Mucosa of descending colon (tissue), 3 donors: ENCODE measurements around the gene PARP3. TPM values are rescaled to one million over a fixed set of nuclear protein-coding genes. Genes with fewer than 3 reads are reported as not detected.

Experiments
- ATAC-seq: fragments of 200-7000 bp; cut with Tn5 transposase; one replicate; pipeline ENCODE4 v1.9.1; 2020; ENCODE audit warnings: mild to moderate bottlenecking, moderate library complexity
- DNase-seq, 3 donors: peaks; one replicate each; pipeline ENCODE4 v3.0.0-alpha.2; 2020
- H3K36me3 ChIP-seq: fragments of 200-600 bp; one replicate; pipeline ENCODE4 v1.8.0; 2021; ENCODE audit warnings: low read depth, mild to moderate bottlenecking
- H3K4me1 ChIP-seq: fragments of 200-600 bp; one replicate; pipeline ENCODE4 v1.8.0; 2021; ENCODE audit warnings: low read depth, mild to moderate bottlenecking
- H3K4me3 ChIP-seq: fragments of 200-600 bp; one replicate; pipeline ENCODE4 v1.8.0; 2021; ENCODE audit warnings: mild to moderate bottlenecking
- H3K9me3 ChIP-seq: fragments of 200-600 bp; one replicate; pipeline ENCODE4 v1.8.0; 2021; ENCODE audit warnings: mild to moderate bottlenecking
- CTCF ChIP-seq: fragments of 200-600 bp; IDR thresholded peaks from one replicate; pipeline ENCODE4 v1.8.0; 2022; ENCODE audit warnings: antibody characterized with exemption, mild to moderate bottlenecking
- intact Hi-C, 2 donors: fragments of 100-400 bp; cut with DNase I in 1 of 2; cut with micrococcal nuclease in 1 of 2; formaldehyde crosslinking; loops; one replicate each; pipeline versions ENCODE4 v1.11.0 to v1.11.1; 2022; cut with DNase I, micrococcal nuclease
- total RNA-seq, 3 donors: library from RNA; stranded (reverse); fragmentation: NEBNext Ultra II Directional in 2 of 3; extraction: Animal tissue kit (Norgen Biotek cat#: 25700) in 2 of 3; gene quantifications; one replicate each; pipeline versions ENCODE4 v1.2.1 to v1.2.4, GENCODE V29; 2021 to 2023
- donor health status: DM: no; HTN: no; CAD: no; lungs with moderate emphysema.
- donor health status: DM: no; HTN: no; CAD: no.
- donor health status: DM: no; HTN: yes; CAD: no.

Gene PARP3
- total RNA-seq, 3 donors from 2014 or later, result 27.0 to 34.0 (median 29.2) TPM

GRCh38 chr3:51962854-51963530, 20.8 kb downstream of the PARP3 start:
- H3K4me3 ChIP-seq, result no peak overlapping the region
- no peaks in the 10 kb centered on the region for H3K9me3 ChIP-seq
- no peaks in the 10 kb centered on the region for H3K36me3 ChIP-seq
- DNase-seq (peak in 2 of 3 donors; percentile 15 to 24), ATAC-seq (no peak)
- no peak for TF ChIP-seq CTCF
- intact Hi-C loops, result no loop called here
- peaks cover 9% of the 10 kb centered on the region for H3K4me1 ChIP-seq

GRCh38 chr3:51963951-51964451, 21.8 kb downstream of the PARP3 start:
- no peak for TF ChIP-seq CTCF
- Histone ChIP-seq H3K4me3 (no peak overlapping the region), H3K9me3 (no peaks in the 10 kb centered on the region), H3K36me3 (no peaks in the 10 kb centered on the region), H3K4me1 (peaks cover 11% of the 10 kb centered on the region)
- DNase-seq, result peak in 2 of 3 donors; percentile 31 to 46
- intact Hi-C loops, result no loop called here
- no peak for ATAC-seq

- TF ChIP-seq CTCF, result no peak
- Histone ChIP-seq H3K9me3 (no peaks in the 10 kb centered on the region), H3K4me1 (peaks cover 11% of the 10 kb centered on the region), H3K4me3 (no peak overlapping the region), H3K36me3 (no peaks in the 10 kb centered on the region)
- DNase-seq (peak in 1 of 3 donors; percentile 37), ATAC-seq (no peak)
- intact Hi-C loops, result no loop called here
These were observed 22.4 kb downstream of the PARP3 start for GRCh38 chr3:51964521-51964920.

- TF ChIP-seq CTCF, result no peak
- Histone ChIP-seq H3K36me3 (no peaks in the 10 kb centered on the region), H3K4me1 (peaks cover 11% of the 10 kb centered on the region), H3K4me3 (no peak overlapping the region), H3K9me3 (no peaks in the 10 kb centered on the region)
- peak in 2 of 3 donors; percentile 23 to 45 for DNase-seq
- ATAC-seq, result no peak
- intact Hi-C loops, result no loop called here
These were observed 23.9 kb downstream of the PARP3 start for GRCh38 chr3:51966016-51966415.

GRCh38 chr3:51966486-51966885, 24.3 kb downstream of the PARP3 start:
- H3K4me1 ChIP-seq, result peaks cover 11% of the 10 kb centered on the region
- ATAC-seq (no peak), DNase-seq (peak in 2 of 3 donors; percentile 45 to 61)
- H3K36me3 ChIP-seq, result no peaks in the 10 kb centered on the region
- no peaks in the 10 kb centered on the region for H3K9me3 ChIP-seq
- intact Hi-C loops, result no loop called here
- peak overlapping the region; percentile 32 for H3K4me3 ChIP-seq
- TF ChIP-seq CTCF, result no peak
